Ascending aorta (tissue), 2 donors: Measurements from ENCODE around the gene DQX1. TPM values are rescaled to one million over a fixed set of nuclear protein-coding genes. Genes with fewer than 3 reads are reported as not detected.
"Not testable (repeated sequence)": the region's sequence is repeated elsewhere in the genome, so short reads cannot be mapped to it uniquely, and the experiment has no call there.

Source experiments
- DNase-seq, 2 donors: peaks; one replicate each; pipeline ENCODE4 v3.0.0-alpha.2; 2019; ENCODE audit warnings: low spot score in 2 of 2
- H3K27ac ChIP-seq, 2 donors: fragments of 200-600 bp; sonication (generic); one replicate each; pipeline ENCODE4 v1.5.1; 2016 to 2017; ENCODE audit warnings: mild to moderate bottlenecking in 1 of 2
- H3K27me3 ChIP-seq: fragments of 200-600 bp; sonication (generic); one replicate; pipeline ENCODE4 v1.5.1; 2017
- H3K36me3 ChIP-seq, 2 donors: fragments of 200-600 bp; sonication (generic); one replicate each; pipeline ENCODE4 v1.5.1; 2016
- H3K4me1 ChIP-seq, 2 donors: fragments of 200-600 bp; sonication (generic); one replicate each; pipeline ENCODE4 v1.5.1; 2016 to 2017; ENCODE audit warnings: mild to moderate bottlenecking in 1 of 2
- H3K4me3 ChIP-seq, 2 donors: fragments of 200-600 bp; sonication (generic); one replicate each; pipeline ENCODE4 v1.5.1; 2016 to 2017; ENCODE audit warnings: mild to moderate bottlenecking in 1 of 2
- H3K9me3 ChIP-seq, 2 donors: fragments of 200-600 bp; sonication (generic); one replicate each; pipeline ENCODE4 v1.5.1; 2016
- CTCF ChIP-seq, 3 experiments: fragments of 200-600 bp in 2 of 3; fragments of 450-650 bp in 1 of 3; sonication (generic) in 2 of 3; IDR thresholded peaks; one replicate each; pipeline ENCODE4 v1.5.1; 2016 to 2019; ENCODE audit warnings: antibody characterized with exemption in 3 of 3, mild to moderate bottlenecking in 1 of 3, moderate library complexity in 1 of 3
- intact Hi-C: fragments of 100-400 bp; cut with DNase I; formaldehyde crosslinking; loops from one replicate; pipeline ENCODE4 v1.15.1; 2023
- total RNA-seq: library from RNA; depleted of rRNA; stranded (reverse); fragments of >200 nt; gene quantifications from one replicate; pipeline ENCODE4 v1.1.0, GENCODE V29; 2016

The DQX1 gene
- total RNA-seq, 1 donor from 2014 or later, result not detected

DNA sequence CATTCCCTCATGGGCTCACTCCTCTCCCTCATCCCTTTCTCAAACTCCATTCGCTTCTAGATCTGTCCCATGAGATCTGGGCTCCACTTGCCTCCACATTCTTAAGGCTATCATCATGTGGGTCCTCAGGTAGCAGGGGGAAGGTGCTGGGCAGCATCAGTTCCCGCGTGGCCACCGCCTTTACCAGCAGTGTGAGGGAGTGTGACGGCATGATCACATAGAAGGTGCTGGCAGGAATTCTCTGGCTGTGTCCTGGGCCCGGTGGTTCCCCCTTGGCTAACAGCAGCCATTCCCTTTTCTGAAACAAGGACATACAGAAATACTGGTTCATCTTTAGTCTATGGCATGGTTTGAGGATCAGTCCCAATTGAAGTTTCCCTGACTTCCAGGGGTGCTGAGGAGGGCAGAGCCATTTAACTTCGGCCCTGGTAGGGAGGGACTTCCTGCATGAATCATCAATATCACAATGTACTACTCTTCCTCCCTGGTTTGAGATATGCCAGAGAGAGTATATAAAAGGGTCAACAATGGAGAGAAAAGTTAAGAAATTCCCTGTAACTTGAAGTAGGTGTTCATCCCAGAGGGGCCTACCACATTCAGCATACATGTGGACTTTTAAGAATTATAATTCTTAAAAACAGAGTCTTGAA, 36.2 kb upstream of the DQX1 start:
- intact Hi-C loops, result no loop called here
- no peak overlapping the region for H3K4me3 ChIP-seq
- no peaks in the 10 kb centered on the region for H3K9me3 ChIP-seq
- H3K27ac ChIP-seq, result no peak overlapping the region
- H3K36me3 ChIP-seq, result no peaks in the 10 kb centered on the region
- no peaks in the 10 kb centered on the region for H3K27me3 ChIP-seq
- peaks cover 0 to 5% of the 10 kb centered on the region in 2 donors for H3K4me1 ChIP-seq
- no peak for DNase-seq
- no peak for TF ChIP-seq CTCF (IDR thresholded peaks at IDR 0.05)

DNA sequence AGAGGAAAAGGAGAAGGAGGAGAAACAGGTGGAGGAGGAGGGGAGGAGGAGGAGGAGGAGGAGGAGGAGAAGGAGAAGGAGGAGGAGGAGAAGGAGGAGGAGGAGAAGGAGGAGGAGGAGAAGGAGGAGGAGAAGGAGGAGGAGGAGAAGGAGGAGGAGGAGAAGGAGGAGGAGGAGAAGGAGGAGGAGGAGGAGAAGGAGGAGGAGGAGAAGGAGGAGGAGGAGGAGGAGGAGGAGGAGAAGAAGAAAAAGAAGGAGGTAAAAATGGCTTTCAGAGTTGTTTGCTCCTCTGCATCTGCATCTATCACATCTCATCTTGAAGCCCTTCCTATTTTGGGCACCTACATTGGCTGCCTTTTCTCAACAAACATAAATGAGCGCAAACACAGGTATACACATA, 35.0 kb upstream of the DQX1 start:
- H3K4me1 ChIP-seq, H3K27ac ChIP-seq, H3K27me3 ChIP-seq, H3K36me3 ChIP-seq, H3K4me3 ChIP-seq, DNase-seq, H3K9me3 ChIP-seq, intact Hi-C loops: not testable (repeated sequence)

- Histone ChIP-seq H3K27me3 (no peaks in the 10 kb centered on the region), H3K4me3 (no peak overlapping the region), H3K4me1 (no peaks in the 10 kb centered on the region), H3K36me3 (no peaks in the 10 kb centered on the region), H3K9me3 (no peaks in the 10 kb centered on the region), H3K27ac (no peak overlapping the region)
- intact Hi-C loops, result no loop called here
- TF ChIP-seq CTCF (IDR thresholded peaks at IDR 0.05), result no peak
- DNase-seq, result no peak
Observed at GRCh38 chr2:74560591-74560990, 34.6 kb upstream of the DQX1 start.

DNA sequence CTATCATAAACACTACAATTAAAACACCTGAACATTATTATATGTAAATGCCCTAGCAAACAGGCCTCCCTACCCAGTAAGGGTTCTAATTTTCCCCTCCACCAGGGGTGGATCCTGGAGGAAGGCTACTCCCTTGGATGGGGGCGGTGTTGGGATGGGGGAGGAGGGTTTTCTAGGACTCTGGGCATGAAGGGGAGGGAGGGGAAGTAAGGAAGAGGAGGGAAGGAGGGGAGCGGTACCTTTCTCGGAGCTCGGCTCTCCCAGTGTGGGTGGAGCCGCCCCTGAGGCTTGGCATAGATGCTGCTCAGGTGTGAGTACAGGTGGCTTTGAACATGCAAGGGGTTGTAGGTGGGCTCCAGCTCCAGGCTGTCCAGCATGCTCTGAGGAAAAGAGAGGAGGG, 33.9 kb upstream of the DQX1 start:
- no peak overlapping the region for H3K27ac ChIP-seq
- no peak for TF ChIP-seq CTCF (IDR thresholded peaks at IDR 0.05)
- no peak overlapping the region for H3K4me3 ChIP-seq
- no peaks in the 10 kb centered on the region for H3K36me3 ChIP-seq
- H3K9me3 ChIP-seq, result no peaks in the 10 kb centered on the region
- H3K27me3 ChIP-seq, result no peaks in the 10 kb centered on the region
- intact Hi-C loops, result no loop called here
- H3K4me1 ChIP-seq, result peaks cover 0 to 4% of the 10 kb centered on the region in 2 donors
- no peak for DNase-seq

DNA sequence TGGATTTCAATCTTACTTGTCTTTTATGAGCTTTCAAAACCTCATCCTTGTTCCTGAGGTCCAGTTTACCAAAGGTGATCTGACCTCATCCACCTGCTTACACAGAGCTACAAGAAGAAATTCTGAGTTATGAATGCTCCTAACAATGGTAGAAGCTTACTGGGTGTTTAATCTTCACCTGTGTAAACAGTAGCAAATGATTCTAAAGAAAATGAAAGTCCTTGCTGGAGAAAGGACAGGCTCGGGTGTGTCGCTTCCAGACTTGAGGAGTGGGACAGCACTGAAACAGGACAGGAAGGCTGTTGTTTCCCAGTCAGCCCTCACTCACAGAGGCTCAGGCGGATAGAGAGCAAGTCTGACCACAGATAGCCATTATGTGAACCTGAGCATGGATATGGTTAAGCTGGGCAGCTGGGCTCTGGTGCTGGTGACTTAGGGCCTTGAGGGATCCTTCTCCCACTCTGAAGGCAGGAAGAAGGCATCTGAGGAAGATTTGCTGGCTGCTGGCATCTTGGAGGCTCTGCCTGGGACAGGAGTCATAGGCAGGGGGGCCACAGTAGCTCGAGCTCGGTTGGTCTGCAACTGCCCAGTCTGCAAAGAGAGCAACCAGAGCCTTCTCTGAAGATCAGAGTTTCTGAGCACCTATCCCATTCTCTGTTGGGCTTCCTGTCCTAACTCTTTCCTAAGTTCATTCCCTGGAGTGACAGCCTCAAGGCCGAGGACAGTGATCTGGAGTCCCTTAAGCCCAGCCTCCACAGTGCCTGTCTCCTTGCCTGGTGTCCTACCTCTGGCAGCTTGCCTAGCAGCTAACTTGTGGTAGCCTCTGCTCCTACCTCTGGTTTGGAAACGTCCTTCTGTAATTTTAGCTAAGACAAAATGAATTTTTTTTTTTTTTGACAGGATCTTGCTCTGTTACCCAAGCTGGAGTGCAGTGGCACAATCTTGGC, 32.5 kb upstream of the DQX1 start:
- Histone ChIP-seq H3K27me3 (no peaks in the 10 kb centered on the region), H3K27ac (no peak overlapping the region), H3K9me3 (no peaks in the 10 kb centered on the region), H3K4me1 (peaks cover 0 to 4% of the 10 kb centered on the region in 2 donors), H3K4me3 (no peak overlapping the region), H3K36me3 (no peaks in the 10 kb centered on the region)
- no peak for TF ChIP-seq CTCF (IDR thresholded peaks at IDR 0.05)
- no peak for DNase-seq
- intact Hi-C loops, result no loop called here

DNA sequence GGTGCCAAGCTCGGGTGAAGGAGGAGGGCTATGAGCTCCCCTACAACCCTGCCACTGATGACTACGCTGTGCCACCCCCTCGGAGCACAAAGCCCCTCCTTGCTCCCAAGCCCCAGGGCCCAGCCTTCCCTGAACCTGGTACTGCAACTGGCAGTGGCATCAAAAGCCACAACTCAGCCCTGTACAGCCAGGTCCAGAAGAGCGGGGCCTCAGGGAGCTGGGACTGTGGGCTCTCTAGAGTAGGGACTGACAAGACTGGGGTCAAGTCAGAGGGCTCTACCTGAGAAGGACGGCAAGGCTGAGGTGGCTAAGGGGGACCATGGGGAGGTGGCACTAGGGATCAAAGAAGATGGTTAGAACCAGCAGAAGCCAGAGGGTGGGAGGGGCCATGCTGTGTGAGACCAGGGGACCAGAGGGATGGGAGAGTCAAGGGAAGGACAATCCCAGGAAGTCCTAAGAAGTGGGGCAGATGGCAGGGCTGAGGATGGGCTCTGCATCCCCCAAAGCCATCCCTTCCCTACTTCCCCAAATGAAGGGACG, 30.9 kb upstream of the DQX1 start:
- TF ChIP-seq CTCF (IDR thresholded peaks at IDR 0.05), result no peak
- intact Hi-C loops, result no loop called here
- DNase-seq, result no peak
- no peaks in the 10 kb centered on the region for H3K9me3 ChIP-seq
- peaks cover 0 to 15% of the 10 kb centered on the region in 2 donors for H3K4me1 ChIP-seq
- no peak overlapping the region for H3K4me3 ChIP-seq
- no peaks in the 10 kb centered on the region for H3K36me3 ChIP-seq
- no peak overlapping the region for H3K27ac ChIP-seq
- H3K27me3 ChIP-seq, result no peaks in the 10 kb centered on the region
